SK-N-MC (cell line): ENCODE results near the gene TP63.

Experiments used
- EZH2 ChIP-seq: fragments of 200-600 bp; sonication (generic); IDR thresholded peaks from one replicate; pipeline ENCODE4 v1.6.1; 2017; ENCODE audit warnings: antibody characterized with exemption
- FOXP2 ChIP-seq: optimal IDR thresholded peaks from 2 replicates; pipeline ENCODE3; 2011; ENCODE audit warnings: mild to moderate bottlenecking, moderate library complexity; ENCODE audit not compliant: insufficient read depth; ENCODE audit errors: extremely low read length, control extremely low read depth
- POLR2AphosphoS5 ChIP-seq: IDR thresholded peaks from 2 replicates; pipeline ENCODE4 v1.6.1; 2012; ENCODE audit warnings: mild to moderate bottlenecking, low read depth, low read length, borderline replicate concordance

DNA sequence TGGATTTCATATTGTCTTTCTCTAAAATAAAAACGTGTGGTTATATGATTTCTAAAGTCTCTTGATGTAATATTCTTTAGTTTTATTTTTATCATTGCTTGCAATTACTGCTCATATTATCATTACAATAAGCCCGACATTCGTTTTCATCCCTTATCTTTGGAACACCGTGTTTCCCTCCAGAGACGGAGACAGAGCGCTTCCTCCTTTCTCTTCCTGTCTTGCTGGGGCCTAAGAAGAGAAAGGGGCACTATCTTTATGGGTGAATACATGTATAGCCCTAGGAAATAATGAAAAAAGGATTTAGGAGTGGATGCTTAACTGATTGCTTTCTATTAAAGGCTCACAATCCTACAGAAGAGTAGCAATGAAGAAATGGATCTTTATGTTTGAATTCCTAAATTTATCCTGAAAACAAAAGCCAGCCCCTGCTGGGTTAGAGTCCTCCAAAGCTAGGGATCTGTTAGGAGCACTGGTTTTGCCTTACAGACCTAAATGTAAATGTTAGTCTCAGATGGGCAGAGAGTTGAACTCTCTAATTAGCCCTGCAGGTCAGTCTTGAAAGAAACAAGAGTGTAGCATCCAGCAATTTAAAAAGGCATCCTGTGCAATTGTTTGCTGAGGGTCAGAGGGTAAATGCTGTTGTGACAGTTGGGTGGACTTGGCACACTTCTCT is 145.1 kb downstream of the TP63 start:
- TF ChIP-seq EZH2 (no peak), POLR2AphosphoS5 (no peak), FOXP2 (no peak)
